HCT116 (cell line): ENCODE measurements around the gene POGLUT3. TPM values are rescaled to one million over a fixed set of nuclear protein-coding genes. Genes with fewer than 3 reads are reported as not detected.

ENCODE experiments used
- ATAC-seq: fragments of 200-7000 bp; cut with Tn5 transposase; 2 replicates; pipeline ENCODE4 v1.9.1; 2020; ENCODE audit warnings: mild to moderate bottlenecking, moderate library complexity
- BruUV-seq: library from RNA; stranded (reverse); fragments of 400-500 nt; replicated peaks from 2 replicates; lab custom pipeline; 2021; lab: Mats Ljungman, UMichigan
- CTCF ChIA-PET: fragments of 300-600 bp; sonication (Branson Sonifier 250); formaldehyde crosslinking; loops from one replicate; lab custom pipeline; 2021; ENCODE audit warnings: antibody characterized with exemption; lab: Charles Lee
- POLR2A ChIA-PET: fragments of 300-600, 350-600 bp; sonication (Branson Sonifier 250); formaldehyde crosslinking; loops from one replicate; lab custom pipeline; 2021; ENCODE audit warnings: antibody characterized with exemption; lab: Charles Lee
- RAD21 ChIA-PET, 2 experiments: fragments of 300-600 bp; sonication (Branson Sonifier 250); formaldehyde crosslinking; loops; one replicate each; lab custom pipeline; 2023; ENCODE audit warnings: low total read pairs in 2 of 2; ENCODE audit not compliant: uncharacterized antibody in 2 of 2, unreplicated experiment in 2 of 2, low non-redundant PET in 1 of 2; lab: Charles Lee
- DNase-seq: peaks from one replicate; pipeline ENCODE4 v3.0.0-alpha.2; 2010; ENCODE audit warnings: low read depth, low spot score
- H2AFZ ChIP-seq: fragments of 200-600 bp; shearing (Covaris generic), sonication (generic); 2 replicates; pipeline ENCODE4 v1.6.1; 2017; ENCODE audit warnings: low read depth, mixed run types, mixed read lengths, antibody characterized with exemption, low read length; ENCODE audit not compliant: poor library complexity, severe bottlenecking
- H3K27ac ChIP-seq: 2 replicates; pipeline ENCODE4 v1.5.1; 2012; ENCODE audit warnings: low read depth, low read length
- H3K27me3 ChIP-seq: fragments of 200-600 bp; sonication (generic); 2 replicates; pipeline ENCODE4 v1.6.1; 2016; ENCODE audit warnings: mixed run types, low read length, mixed read lengths; ENCODE audit not compliant: insufficient read depth
- H3K36me3 ChIP-seq, 2 experiments: fragments of 200-500 bp in 1 of 2; fragments of 200-600 bp in 1 of 2; sonication (Bioruptor generic) in 1 of 2; sonication (generic) in 1 of 2; 2 replicates each; pipeline versions ENCODE4 v1.5.1 to v1.6.1; 2014 to 2016; ENCODE audit warnings: low read length in 2 of 2, inconsistent platforms in 1 of 2, mixed read lengths in 1 of 2, mixed run types in 1 of 2; ENCODE audit not compliant: insufficient read depth in 2 of 2, control insufficient read depth in 1 of 2
- H3K4me1 ChIP-seq, 2 experiments: fragments of 200-600 bp in 1 of 2; sonication (generic) in 1 of 2; 2 replicates each; pipeline versions ENCODE4 v1.5.1 to v1.6.1; 2012 to 2017; ENCODE audit warnings: low read length in 2 of 2, inconsistent platforms in 1 of 2, mild to moderate bottlenecking in 1 of 2, mixed read lengths in 1 of 2, mixed run types in 1 of 2, moderate library complexity in 1 of 2; ENCODE audit not compliant: insufficient read depth in 2 of 2, control insufficient read depth in 1 of 2
- H3K4me2 ChIP-seq: fragments of 200-600 bp; sonication (generic); 2 replicates; pipeline ENCODE4 v1.6.1; 2017; ENCODE audit warnings: mixed run types, low read length, mixed read lengths
- H3K4me3 ChIP-seq, 2 experiments: fragments of 200-600 bp in 1 of 2; sonication (generic) in 1 of 2; replicated peaks in 1 of 2; 2 replicates each; pipeline ENCODE4 v1.5.1; 2011 to 2016; ENCODE audit warnings: low read length in 2 of 2, control low read depth in 1 of 2, low read depth in 1 of 2, mild to moderate bottlenecking in 1 of 2, mixed read lengths in 1 of 2, mixed run types in 1 of 2
- H3K79me2 ChIP-seq: fragments of 200-600 bp; sonication (generic); 2 replicates; pipeline ENCODE4 v1.6.1; 2017; ENCODE audit warnings: mild to moderate bottlenecking, mixed run types, low read length, moderate library complexity, mixed read lengths; ENCODE audit not compliant: insufficient read depth
- H3K9ac ChIP-seq: fragments of 200-600 bp; sonication (generic); 2 replicates; pipeline ENCODE4 v1.6.1; 2016; ENCODE audit warnings: low read length, mixed read lengths
- H3K9me2 ChIP-seq: fragments of 200-600 bp; sonication (generic), shearing (Covaris generic); 2 replicates; pipeline ENCODE4 v1.6.1; 2017; ENCODE audit warnings: mixed run types, mild to moderate bottlenecking, moderate library complexity; ENCODE audit not compliant: insufficient read depth
- H3K9me3 ChIP-seq, 2 experiments: fragments of 200-500 bp in 1 of 2; fragments of 200-600 bp in 1 of 2; sonication (Bioruptor generic) in 1 of 2; sonication (generic) in 1 of 2; 2 replicates each; pipeline ENCODE4 v1.6.1; 2014 to 2017; ENCODE audit warnings: low read length in 2 of 2, mixed read lengths in 2 of 2, inconsistent platforms in 1 of 2, low read depth in 1 of 2, mild to moderate bottlenecking in 1 of 2, mixed run types in 1 of 2, moderate library complexity in 1 of 2; ENCODE audit not compliant: control insufficient read depth in 1 of 2, insufficient read depth in 1 of 2
- H4K20me1 ChIP-seq: fragments of 200-600 bp; sonication (generic), shearing (Covaris generic); 2 replicates; pipeline ENCODE4 v1.6.1; 2017; ENCODE audit warnings: mixed run types, mild to moderate bottlenecking, moderate library complexity; ENCODE audit not compliant: insufficient read depth
- CBX3 ChIP-seq: IDR thresholded peaks from 2 replicates; pipeline ENCODE4 v1.6.1; 2012; ENCODE audit warnings: low read depth
- CEBPB ChIP-seq: IDR thresholded peaks from 2 replicates; pipeline ENCODE4 v1.6.1; 2012; ENCODE audit warnings: low read depth
- EGR1 ChIP-seq: IDR thresholded peaks from 2 replicates; pipeline ENCODE4 v1.6.1; 2012; ENCODE audit warnings: low read depth
- ELF1 ChIP-seq: IDR thresholded peaks from 2 replicates; pipeline ENCODE4 v1.6.1; 2012; ENCODE audit warnings: low read depth, borderline replicate concordance
- EZH2 ChIP-seq: fragments of 200-600 bp; sonication (generic); IDR thresholded peaks from 2 replicates; pipeline ENCODE4 v1.6.1; 2017; ENCODE audit warnings: antibody characterized with exemption, mixed run types
- EZH2phosphoT487 ChIP-seq: fragments of 200-600 bp; IDR thresholded peaks from 2 replicates; pipeline ENCODE4 v1.6.1; 2018; ENCODE audit warnings: antibody characterized with exemption, borderline replicate concordance
- FOSL1 ChIP-seq: IDR thresholded peaks from 2 replicates; pipeline ENCODE4 v1.6.1; 2012; ENCODE audit warnings: low read depth
- JUND ChIP-seq: IDR thresholded peaks from 2 replicates; pipeline ENCODE4 v1.6.1; 2012
- MAX ChIP-seq: IDR thresholded peaks from 2 replicates; pipeline ENCODE4 v1.6.1; 2012
- POLR2A ChIP-seq: IDR thresholded peaks from 2 replicates; pipeline ENCODE4 v1.7.0; 2011; ENCODE audit warnings: borderline replicate concordance; ENCODE audit not compliant: insufficient read depth, insufficient read length; ENCODE audit errors: extremely low read depth
- REST ChIP-seq: IDR thresholded peaks from 2 replicates; pipeline ENCODE4 v1.6.1; 2012; ENCODE audit warnings: low read depth
- SIN3A ChIP-seq: IDR thresholded peaks from 2 replicates; pipeline ENCODE4 v1.6.1; 2012; ENCODE audit warnings: low read depth
- SP1 ChIP-seq: IDR thresholded peaks from 2 replicates; pipeline ENCODE4 v1.6.1; 2012; ENCODE audit warnings: low read depth
- SRF ChIP-seq: IDR thresholded peaks from 2 replicates; pipeline ENCODE4 v1.6.1; 2012; ENCODE audit warnings: low read depth
- TCF7L2 ChIP-seq: IDR thresholded peaks from 2 replicates; pipeline ENCODE4 v1.7.0; 2011; ENCODE audit warnings: borderline replicate concordance, inconsistent platforms; ENCODE audit not compliant: insufficient read depth, insufficient read length; ENCODE audit errors: extremely low read depth
- YY1 ChIP-seq: IDR thresholded peaks from 2 replicates; pipeline ENCODE4 v1.6.1; 2011; ENCODE audit warnings: low read length, low read depth, moderate library complexity, mild to moderate bottlenecking; ENCODE audit not compliant: insufficient replicate concordance; ENCODE audit errors: extremely low read depth
- ZBTB33 ChIP-seq: IDR thresholded peaks from 2 replicates; pipeline ENCODE4 v1.6.1; 2011; ENCODE audit warnings: mild to moderate bottlenecking, low read length, moderate library complexity; ENCODE audit not compliant: insufficient replicate concordance; ENCODE audit errors: extremely low read depth
- ZNF274 ChIP-seq: fragments of 200-500 bp; sonication (Bioruptor generic); IDR thresholded peaks from 2 replicates; pipeline ENCODE4 v1.6.1; 2014; ENCODE audit warnings: mild to moderate bottlenecking, low read depth, low read length, inconsistent platforms
- intact Hi-C: fragments of 100-400 bp; cut with micrococcal nuclease; formaldehyde crosslinking; loops from 2 replicates; pipeline ENCODE4 v1.10.0; 2022
- total RNA-seq: library from RNA; stranded (reverse); gene quantifications from one replicate; pipeline ENCODE4 v1.2.1, GENCODE V29; 2021; ENCODE audit not compliant: unreplicated experiment
- TF ChIP-seq, protein P1 (sequence below): IDR thresholded peaks from 2 replicates; pipeline ENCODE4 v1.6.1; 2012

POGLUT3 gene
- total RNA-seq, 1 experiment from 2014 or later = 22.0 TPM

DNA sequence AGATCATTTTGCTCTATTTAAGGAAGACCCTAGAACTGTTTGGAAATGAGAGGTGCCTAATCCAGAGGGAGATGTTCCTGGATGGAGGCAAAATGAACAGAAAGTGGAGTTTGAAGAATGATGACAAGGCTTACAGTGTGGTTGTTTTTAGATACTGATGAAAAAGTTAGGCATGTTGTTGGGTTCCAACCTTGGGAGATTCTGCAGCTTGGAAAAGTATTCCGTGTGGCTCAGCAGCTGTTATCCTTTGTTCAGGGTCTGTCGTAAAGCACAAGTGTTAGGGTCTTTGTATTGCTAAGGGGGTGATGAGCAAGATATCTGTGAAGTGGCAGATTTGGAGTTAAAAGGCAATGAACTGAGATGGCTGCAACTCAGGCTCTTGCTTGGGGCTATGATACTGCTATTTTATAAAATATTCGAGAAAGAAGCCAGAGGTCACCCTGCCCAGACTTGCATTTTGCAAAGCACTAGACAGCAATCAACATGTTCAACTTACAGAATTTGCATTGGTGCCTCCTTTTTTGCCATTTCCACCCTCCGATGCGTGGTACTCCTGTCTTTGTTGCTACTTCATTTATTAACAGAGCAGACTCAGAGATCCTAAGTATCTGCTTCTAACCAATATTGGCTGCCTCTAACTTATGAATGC is 45.3 kb upstream of the POGLUT3 start:
- CTCF ChIA-PET = no interaction called here

More for the DNA sequence above, 45.3 kb upstream of the POGLUT3 start:
- Histone ChIP-seq H3K9me2 (no peaks in the 10 kb centered on the region), H3K79me2 (no peaks in the 10 kb centered on the region), H3K27ac (no peak overlapping the region), H4K20me1 (no peaks in the 10 kb centered on the region), H3K36me3 (no peaks in the 10 kb centered on the region; a peak in 1 of 4 replicates), H3K4me2 (no peak overlapping the region), H2AFZ (no peak overlapping the region), H3K4me1 (no peaks in the 10 kb centered on the region), H3K9me3 (no peaks in the 10 kb centered on the region), H3K27me3 (no peaks in the 10 kb centered on the region), H3K4me3 (no peak overlapping the region)
- RAD21 ChIA-PET = no interaction called here
- no TSS peak for BruUV-seq
- intact Hi-C loops = no loop called here
- no peak for DNase-seq
- no peak for ATAC-seq
- POLR2A ChIA-PET = no interaction called here
- TF ChIP-seq EZH2 = no peak
- TF ChIP-seq CEBPB = no peak
- no peak for TF ChIP-seq MAX
- TF ChIP-seq JUND = no peak
- TF ChIP-seq EZH2phosphoT487 = no peak
- no peak for TF ChIP-seq FOSL1
- TF ChIP-seq ZBTB33 = no peak
- no peak for TF ChIP-seq CBX3
- no peak for TF ChIP-seq REST
- TF ChIP-seq, protein P1, sequence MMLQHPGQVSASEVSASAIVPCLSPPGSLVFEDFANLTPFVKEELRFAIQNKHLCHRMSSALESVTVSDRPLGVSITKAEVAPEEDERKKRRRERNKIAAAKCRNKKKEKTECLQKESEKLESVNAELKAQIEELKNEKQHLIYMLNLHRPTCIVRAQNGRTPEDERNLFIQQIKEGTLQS = no peak
- TF ChIP-seq SIN3A = no peak
- no peak for TF ChIP-seq SRF
- no peak for TF ChIP-seq YY1
- no peak for TF ChIP-seq POLR2A
- TF ChIP-seq EGR1 = no peak
- TF ChIP-seq TCF7L2 = no peak
- TF ChIP-seq SP1 = no peak
- no peak for TF ChIP-seq ELF1
- no peak for TF ChIP-seq ZNF274
- TF ChIP-seq, all 23 proteins: peak for 0
- H3K9ac ChIP-seq = no peak overlapping the region
